Retinal pigment epithelial cell (primary cell): Measurements from ENCODE around the gene IGHMBP2.

ENCODE experiments used
- DNase-seq: peaks from one replicate; pipeline ENCODE4 v3.0.0-alpha.2; 2010; ENCODE audit warnings: low read depth
- H3K4me3 ChIP-seq: 2 replicates; pipeline ENCODE4 v1.5.1; 2011; ENCODE audit warnings: mild to moderate bottlenecking, low read length, control low read depth, moderate library complexity
- CTCF ChIP-seq: conservative IDR thresholded peaks from 2 replicates; pipeline ENCODE4 v1.5.1; 2011; ENCODE audit warnings: low read depth, low read length, control low read depth, inconsistent platforms

The IGHMBP2 gene

GRCh38 chr11:68932358-68932757 is 28.7 kb downstream of the IGHMBP2 start:
- no peak for DNase-seq
- TF ChIP-seq CTCF: no peak

GRCh38 chr11:68932933-68933577 is 29.4 kb downstream of the IGHMBP2 start:
- DNase-seq: no peak
- H3K4me3 ChIP-seq: no peak overlapping the region
- no peak for TF ChIP-seq CTCF

More at GRCh38 chr11:68932358-68932757, 28.7 kb downstream of the IGHMBP2 start:
- no peak overlapping the region for H3K4me3 ChIP-seq

- DNase-seq: no peak
- no peak overlapping the region for H3K4me3 ChIP-seq
- TF ChIP-seq CTCF: no peak
Observed at GRCh38 chr11:68933605-68934320, 30.1 kb downstream of the IGHMBP2 start.

GRCh38 chr11:68934321-68934645 is 30.6 kb downstream of the IGHMBP2 start:
- no peak overlapping the region for H3K4me3 ChIP-seq
- TF ChIP-seq CTCF: no peak

GRCh38 chr11:68934666-68935065 is 31.0 kb downstream of the IGHMBP2 start:
- no peak for TF ChIP-seq CTCF
- no peak overlapping the region for H3K4me3 ChIP-seq
- no peak for DNase-seq

More at GRCh38 chr11:68934321-68934645, 30.6 kb downstream of the IGHMBP2 start:
- DNase-seq: no peak

GRCh38 chr11:68935066-68935465 is 31.4 kb downstream of the IGHMBP2 start:
- no peak for DNase-seq
- no peak overlapping the region for H3K4me3 ChIP-seq
- TF ChIP-seq CTCF: no peak
